Esophagus squamous epithelium (tissue), 5 donors: ENCODE measurements around the gene ETV6. TPM values are rescaled to one million over a fixed set of nuclear protein-coding genes. Genes with fewer than 3 reads are reported as not detected.

Experiments
- DNase-seq: peaks from one replicate; lab custom pipeline; 2025; lab: John Stamatoyannopoulos, UW
- H3K27ac ChIP-seq, 4 donors: fragments of 200-600 bp; sonication (generic); one replicate each; pipeline ENCODE4 v1.5.1; 2016 to 2019; ENCODE audit warnings: mild to moderate bottlenecking in 1 of 4
- H3K27me3 ChIP-seq, 4 donors: fragments of 200-600 bp; sonication (generic); 1 replicate in 3 of 4; 2 replicates in 1 of 4; pipeline versions ENCODE4 v1.5.1 to v1.6.0; 2017 to 2021; ENCODE audit warnings: antibody characterized with exemption in 1 of 4
- H3K36me3 ChIP-seq, 3 donors: fragments of 200-600 bp; sonication (generic); one replicate each; pipeline ENCODE4 v1.5.1; 2016 to 2019
- H3K4me1 ChIP-seq, 3 donors: fragments of 200-600 bp; sonication (generic); one replicate each; pipeline ENCODE4 v1.5.1; 2017 to 2019
- H3K4me3 ChIP-seq, 4 donors: fragments of 200-600 bp; sonication (generic); 1 replicate in 3 of 4; 2 replicates in 1 of 4; pipeline ENCODE4 v1.5.1; 2016 to 2019; ENCODE audit warnings: mild to moderate bottlenecking in 2 of 4, moderate library complexity in 1 of 4
- H3K9me3 ChIP-seq, 3 donors: fragments of 200-600 bp; sonication (generic); one replicate each; pipeline ENCODE4 v1.5.1; 2016 to 2019
- POLR2A ChIP-seq, 4 donors: fragments of 450-650 bp; IDR thresholded peaks; one replicate each; pipeline ENCODE4 v1.6.1; 2017; ENCODE audit warnings: antibody characterized with exemption in 4 of 4, mild to moderate bottlenecking in 4 of 4, moderate library complexity in 3 of 4
- WGBS, 2 donors: methylation state at CpG; one replicate each; pipeline ENCODE4 v1.1.5; 2018; 5-methylcytosine and 5-hydroxymethylcytosine counted together
- intact Hi-C: fragments of 100-400 bp; cut with DNase I; formaldehyde crosslinking; loops from one replicate; pipeline ENCODE4 v1.15.0; 2022
- total RNA-seq, 4 donors: library from RNA; depleted of rRNA; stranded (reverse); fragments of >200 nt; gene quantifications; one replicate each; pipeline ENCODE4 v1.1.0, GENCODE V29; 2016
- TF ChIP-seq, protein P1 (sequence below), 6 experiments: fragments of 450-650 bp in 4 of 6; fragments of 200-600 bp in 2 of 6; sonication (generic) in 2 of 6; IDR thresholded peaks; one replicate each; pipeline ENCODE4 v1.5.1; 2016 to 2019; ENCODE audit warnings: antibody characterized with exemption in 6 of 6, mild to moderate bottlenecking in 4 of 6, moderate library complexity in 4 of 6
- donor health status: DM: yes; HTN: yes; CAD: no.

Gene ETV6
- total RNA-seq, 4 donors from 2014 or later = 11.3 to 17.3 (median 13.8) TPM

DNA sequence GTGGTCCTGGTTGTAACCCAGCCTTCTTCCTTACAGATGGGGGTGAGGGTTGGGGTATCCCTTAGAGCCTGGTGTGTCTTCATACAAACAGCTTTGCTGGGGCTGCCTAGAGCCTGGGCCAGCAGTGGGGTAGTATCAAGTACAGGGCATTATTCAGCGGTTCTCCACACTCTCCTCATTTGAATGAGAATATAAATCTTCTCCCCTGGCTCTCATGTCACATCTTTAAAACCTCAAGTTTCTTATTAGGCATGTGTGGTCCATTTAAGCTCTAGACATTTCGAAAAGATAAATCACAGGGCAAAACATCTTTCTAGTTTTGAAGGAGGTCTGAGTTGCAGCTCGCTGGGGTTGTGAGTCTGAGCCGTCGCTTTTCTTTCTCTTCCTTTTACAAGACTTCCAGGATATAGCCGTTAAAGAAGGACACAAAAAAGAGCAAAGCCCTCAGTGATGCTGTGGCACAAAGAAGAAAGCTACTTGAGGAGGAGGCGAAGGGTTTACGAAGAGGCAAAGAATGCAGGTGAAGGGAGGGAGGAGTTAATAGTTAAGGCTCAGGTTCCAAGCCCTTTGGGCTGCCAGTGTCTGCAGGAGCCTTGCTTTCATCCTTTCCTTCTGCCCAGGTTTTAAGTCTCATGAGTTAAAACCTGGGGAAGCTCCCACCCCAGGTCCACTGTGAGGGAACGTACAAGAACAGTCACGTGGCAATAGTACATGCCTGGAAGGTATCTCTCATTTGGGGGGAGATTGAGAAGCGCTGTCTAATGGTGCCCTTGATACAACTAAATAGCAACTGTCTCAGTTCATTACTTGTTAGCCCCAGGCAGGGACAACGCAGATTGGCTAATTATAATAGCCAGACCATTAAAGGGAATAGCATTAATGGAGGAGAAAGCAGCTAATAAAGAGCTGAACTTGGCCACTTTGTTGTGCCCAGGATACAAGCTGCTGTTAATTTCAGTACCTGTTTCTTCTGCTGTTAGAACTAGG is 94.2 kb downstream of the ETV6 start:
- H3K27ac ChIP-seq = peak overlapping the region in 2 of 4 donors; percentile 0 to 7
- H3K4me3 ChIP-seq = no peak overlapping the region
- no peaks in the 10 kb centered on the region for H3K36me3 ChIP-seq
- TF ChIP-seq, protein P1, sequence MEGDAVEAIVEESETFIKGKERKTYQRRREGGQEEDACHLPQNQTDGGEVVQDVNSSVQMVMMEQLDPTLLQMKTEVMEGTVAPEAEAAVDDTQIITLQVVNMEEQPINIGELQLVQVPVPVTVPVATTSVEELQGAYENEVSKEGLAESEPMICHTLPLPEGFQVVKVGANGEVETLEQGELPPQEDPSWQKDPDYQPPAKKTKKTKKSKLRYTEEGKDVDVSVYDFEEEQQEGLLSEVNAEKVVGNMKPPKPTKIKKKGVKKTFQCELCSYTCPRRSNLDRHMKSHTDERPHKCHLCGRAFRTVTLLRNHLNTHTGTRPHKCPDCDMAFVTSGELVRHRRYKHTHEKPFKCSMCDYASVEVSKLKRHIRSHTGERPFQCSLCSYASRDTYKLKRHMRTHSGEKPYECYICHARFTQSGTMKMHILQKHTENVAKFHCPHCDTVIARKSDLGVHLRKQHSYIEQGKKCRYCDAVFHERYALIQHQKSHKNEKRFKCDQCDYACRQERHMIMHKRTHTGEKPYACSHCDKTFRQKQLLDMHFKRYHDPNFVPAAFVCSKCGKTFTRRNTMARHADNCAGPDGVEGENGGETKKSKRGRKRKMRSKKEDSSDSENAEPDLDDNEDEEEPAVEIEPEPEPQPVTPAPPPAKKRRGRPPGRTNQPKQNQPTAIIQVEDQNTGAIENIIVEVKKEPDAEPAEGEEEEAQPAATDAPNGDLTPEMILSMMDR (IDR thresholded peaks at IDR 0.05) = no peak
- no peak for TF ChIP-seq POLR2A (IDR thresholded peaks at IDR 0.05)
- H3K4me1 ChIP-seq = peaks cover 9 to 67% (median 29%) of the 10 kb centered on the region in 3 donors
- no peak for DNase-seq
- no peaks in the 10 kb centered on the region for H3K9me3 ChIP-seq
- H3K27me3 ChIP-seq = no peaks in the 10 kb centered on the region
- 70 to 79% methylated on average over 11 to 12 of the region's 12 CpGs for WGBS, 2 donors
- intact Hi-C loops = no loop called here

DNA sequence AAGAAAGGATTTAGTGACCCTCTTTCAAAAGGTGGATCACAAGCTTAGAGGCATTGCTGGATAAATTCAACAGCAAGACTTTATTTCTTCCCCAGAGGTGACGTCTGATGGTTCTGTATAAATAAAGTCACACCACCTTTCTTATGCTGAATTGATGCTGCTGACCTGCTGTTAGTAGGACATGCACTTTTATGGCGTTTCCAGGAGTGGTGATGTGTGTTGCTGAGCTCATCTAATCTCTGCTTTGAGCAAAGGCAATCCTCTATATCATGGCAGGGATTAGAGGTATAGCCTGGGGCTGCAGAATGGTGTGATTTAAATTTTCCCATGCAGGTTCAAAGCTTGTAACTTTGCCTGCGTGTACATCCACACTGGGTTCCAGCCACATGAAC is 94.9 kb downstream of the ETV6 start:
- DNase-seq = no peak
- H3K36me3 ChIP-seq = no peaks in the 10 kb centered on the region
- peak overlapping the region in 1 of 4 donors; percentile 0 for H3K27ac ChIP-seq
- intact Hi-C loops = no loop called here
- no peak for TF ChIP-seq POLR2A (IDR thresholded peaks at IDR 0.05)
- TF ChIP-seq, protein P1 (IDR thresholded peaks at IDR 0.05) = no peak
- peaks cover 9 to 62% (median 29%) of the 10 kb centered on the region in 3 donors for H3K4me1 ChIP-seq
- H3K27me3 ChIP-seq = no peaks in the 10 kb centered on the region
- 63 to 68% methylated on average over 3 of the region's 3 CpGs for WGBS, 2 donors
- H3K9me3 ChIP-seq = no peaks in the 10 kb centered on the region
- H3K4me3 ChIP-seq = no peak overlapping the region

DNA sequence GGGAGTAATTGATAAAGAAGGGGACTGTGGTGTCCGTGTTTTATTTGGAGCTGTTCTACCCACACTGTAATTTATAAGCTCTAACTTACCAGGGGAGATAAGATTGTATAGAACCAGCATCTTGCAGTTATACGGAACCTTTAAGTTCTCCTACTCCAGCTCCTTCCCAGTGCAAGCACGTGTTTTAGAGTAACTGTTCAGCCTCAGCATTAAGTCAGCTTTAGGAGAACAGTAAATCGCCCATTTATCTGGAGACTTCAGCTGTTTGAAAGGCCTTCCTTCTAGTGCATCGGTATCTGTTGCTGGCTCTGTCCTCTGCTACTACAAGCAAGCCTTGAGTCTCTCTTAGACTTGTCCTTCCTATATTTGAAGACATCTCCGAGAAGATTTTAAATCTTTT is 95.6 kb downstream of the ETV6 start:
- intact Hi-C loops = no loop called here
- H3K4me1 ChIP-seq = peaks cover 9 to 62% (median 25%) of the 10 kb centered on the region in 3 donors
- no peak overlapping the region for H3K4me3 ChIP-seq
- TF ChIP-seq POLR2A (IDR thresholded peaks at IDR 0.05) = no peak
- TF ChIP-seq, protein P1 (IDR thresholded peaks at IDR 0.05) = no peak
- no peaks in the 10 kb centered on the region for H3K9me3 ChIP-seq
- no peak overlapping the region for H3K27ac ChIP-seq
- no peaks in the 10 kb centered on the region for H3K36me3 ChIP-seq
- WGBS, 2 donors = 72 to 83% methylated on average over 6 of the region's 6 CpGs
- no peak for DNase-seq
- no peaks in the 10 kb centered on the region for H3K27me3 ChIP-seq

DNA sequence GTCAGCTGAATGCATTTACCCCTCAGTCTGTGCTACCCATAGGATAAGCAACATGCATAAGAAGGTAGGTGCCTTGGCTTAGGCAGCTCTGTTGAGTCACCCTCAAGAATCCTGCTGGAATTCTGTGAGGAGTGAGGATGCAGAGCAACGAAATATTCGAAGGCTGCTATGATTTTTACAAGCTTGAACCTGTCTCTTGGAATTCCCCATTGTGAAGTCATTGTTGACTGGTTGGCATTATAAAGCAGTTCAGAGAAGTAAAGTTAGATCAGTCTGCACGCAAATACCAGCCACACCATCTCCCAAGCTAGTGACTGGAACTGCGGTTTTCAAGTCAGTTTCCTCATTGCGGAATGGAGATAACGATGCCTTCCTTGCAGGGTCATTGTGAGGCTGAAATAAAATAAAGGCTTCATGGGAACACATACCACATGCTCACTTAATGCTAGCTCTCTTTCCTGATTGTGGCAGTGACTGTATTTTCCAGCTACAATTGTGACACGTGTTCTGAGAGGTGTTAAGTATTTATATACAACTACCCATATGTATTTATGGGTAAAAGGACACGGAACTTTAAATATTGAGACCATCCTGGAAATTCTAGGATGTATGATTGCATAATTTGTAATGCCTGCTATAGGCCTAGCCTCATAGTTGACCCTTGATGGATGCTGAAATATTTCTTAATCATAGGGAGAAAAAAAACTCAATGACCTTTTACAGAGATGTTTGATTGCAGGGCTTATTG is 96.7 kb downstream of the ETV6 start:
- intact Hi-C loops = no loop called here
- H3K4me1 ChIP-seq = peaks cover 9 to 56% (median 23%) of the 10 kb centered on the region in 3 donors
- H3K27ac ChIP-seq = peak overlapping the region in 1 of 4 donors; percentile 44
- WGBS, 2 donors = 26 to 30% methylated on average over 8 of the region's 8 CpGs
- no peaks in the 10 kb centered on the region for H3K27me3 ChIP-seq
- TF ChIP-seq POLR2A (IDR thresholded peaks at IDR 0.05) = no peak
- TF ChIP-seq, protein P1 (IDR thresholded peaks at IDR 0.05) = no peak
- DNase-seq = no peak
- H3K36me3 ChIP-seq = no peaks in the 10 kb centered on the region
- H3K9me3 ChIP-seq = no peaks in the 10 kb centered on the region
- H3K4me3 ChIP-seq = no peak overlapping the region
